Measurements from ENCODE around the gene PEAK1. TPM values are rescaled to one million over a fixed set of nuclear protein-coding genes. Genes with fewer than 3 reads are reported as not detected.

PEAK1 gene
- total RNA-seq, 1 donor from 2014 or later, result 34.2 TPM

- no peak for ATAC-seq (ENCODE audit: low read depth)
- intact Hi-C loops (cut with micrococcal nuclease), result no loop called here
- TF ChIP-seq CTCF (IDR thresholded peaks at IDR 0.05), result no peak
- H3K36me3 Mint-ChIP-seq (ENCODE audit: low read depth), result no peaks in the 10 kb centered on the region
- H3K9me3 Mint-ChIP-seq, result peaks cover 2% of the 10 kb centered on the region
- H3K27me3 Mint-ChIP-seq, result no peaks in the 10 kb centered on the region
- ChIA-PET POLR2A (no interaction called here), CTCF (no interaction called here)
- H3K4me3 Mint-ChIP-seq, result no peak overlapping the region
- H3K4me1 Mint-ChIP-seq, result no peaks in the 10 kb centered on the region
- no peak overlapping the region for H3K27ac Mint-ChIP-seq
- no peak for DNase-seq
Measured at GRCh38 chr15:77296773-77297337, 123.0 kb downstream of the PEAK1 start.

GRCh38 chr15:77295446-77295845 lies 124.5 kb downstream of the PEAK1 start:
- TF ChIP-seq CTCF (IDR thresholded peaks at IDR 0.05), result no peak
- DNase-seq (no peak), ATAC-seq (ENCODE audit: low read depth) (no peak)
- H3K4me1 Mint-ChIP-seq, result no peaks in the 10 kb centered on the region
- intact Hi-C loops (cut with micrococcal nuclease), result no loop called here
- H3K36me3 Mint-ChIP-seq (ENCODE audit: low read depth), result no peaks in the 10 kb centered on the region
- H3K9me3 Mint-ChIP-seq, result peaks cover 2% of the 10 kb centered on the region
- H3K27ac Mint-ChIP-seq, result no peak overlapping the region
- no peaks in the 10 kb centered on the region for H3K27me3 Mint-ChIP-seq
- CTCF ChIA-PET, result no interaction called here
- POLR2A ChIA-PET, result no interaction called here
- H3K4me3 Mint-ChIP-seq, result no peak overlapping the region

GRCh38 chr15:77292969-77293558 lies 126.8 kb downstream of the PEAK1 start:
- CTCF ChIA-PET, result no interaction called here
- H3K9me3 Mint-ChIP-seq, result no peaks in the 10 kb centered on the region
- ATAC-seq (ENCODE audit: low read depth), result no peak
- POLR2A ChIA-PET, result no interaction called here
- no peaks in the 10 kb centered on the region for H3K4me1 Mint-ChIP-seq
- intact Hi-C loops (cut with micrococcal nuclease), result no loop called here
- no peak for TF ChIP-seq CTCF (IDR thresholded peaks at IDR 0.05)
- no peak overlapping the region for H3K27ac Mint-ChIP-seq
- H3K4me3 Mint-ChIP-seq, result no peak overlapping the region
- H3K27me3 Mint-ChIP-seq, result no peaks in the 10 kb centered on the region
- DNase-seq, result no peak
- no peaks in the 10 kb centered on the region for H3K36me3 Mint-ChIP-seq (ENCODE audit: low read depth)

GRCh38 chr15:77291107-77291506 lies 128.8 kb downstream of the PEAK1 start:
- intact Hi-C loops (cut with micrococcal nuclease), result no loop called here

GRCh38 chr15:77287385-77287784 lies 132.5 kb downstream of the PEAK1 start:
- POLR2A ChIA-PET, result no interaction called here
- CTCF ChIA-PET, result no interaction called here
- no peaks in the 10 kb centered on the region for H3K27me3 Mint-ChIP-seq
- H3K9me3 Mint-ChIP-seq, result no peaks in the 10 kb centered on the region
- no peak for DNase-seq
- no peak overlapping the region for H3K4me3 Mint-ChIP-seq
- no peaks in the 10 kb centered on the region for H3K4me1 Mint-ChIP-seq
- TF ChIP-seq CTCF (IDR thresholded peaks at IDR 0.05), result no peak
- H3K27ac Mint-ChIP-seq, result no peak overlapping the region
- intact Hi-C loops (cut with micrococcal nuclease), result no loop called here
- ATAC-seq (ENCODE audit: low read depth), result no peak
- peaks cover 30% of the 10 kb centered on the region for H3K36me3 Mint-ChIP-seq (ENCODE audit: low read depth)

More at GRCh38 chr15:77291107-77291506, 128.8 kb downstream of the PEAK1 start:
- no peak for ATAC-seq (ENCODE audit: low read depth)
- TF ChIP-seq CTCF (IDR thresholded peaks at IDR 0.05), result no peak
- no peaks in the 10 kb centered on the region for H3K27me3 Mint-ChIP-seq
- no peaks in the 10 kb centered on the region for H3K4me1 Mint-ChIP-seq
- DNase-seq, result no peak
- H3K27ac Mint-ChIP-seq, result no peak overlapping the region
- CTCF ChIA-PET, result no interaction called here
- H3K4me3 Mint-ChIP-seq, result no peak overlapping the region
- H3K36me3 Mint-ChIP-seq (ENCODE audit: low read depth), result peaks cover under 1% of the 10 kb centered on the region
- POLR2A ChIA-PET, result no interaction called here
- no peaks in the 10 kb centered on the region for H3K9me3 Mint-ChIP-seq
